NCI-H2227 (cell line): ENCODE measurements around the gene ST6GALNAC3.

Source experiments
- DNase-seq: peaks from one replicate; lab custom pipeline; 2025; ENCODE audit not compliant: unreplicated experiment; lab: John Stamatoyannopoulos, UW

The ST6GALNAC3 gene

DNA sequence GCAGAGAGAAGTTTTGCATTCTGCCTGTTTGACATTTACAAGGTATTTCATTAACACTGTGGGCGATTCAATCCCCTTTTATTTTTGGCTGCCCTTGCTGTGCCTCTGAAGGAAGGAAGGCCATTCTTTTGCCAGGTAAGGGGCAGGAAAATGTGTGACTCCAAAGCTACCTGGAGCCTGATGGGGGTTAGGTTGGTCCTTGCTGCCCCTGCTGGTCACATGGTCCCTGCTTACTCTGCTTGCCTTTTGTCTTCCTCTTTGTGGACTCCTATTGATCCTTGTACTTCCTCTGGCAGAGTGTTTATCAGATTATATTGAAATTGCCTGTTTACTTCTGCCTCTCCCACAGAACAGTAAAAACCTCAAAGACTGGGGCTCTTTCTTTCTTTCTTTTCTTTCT is 65.7 kb downstream of the ST6GALNAC3 start:
- DNase-seq, result no peak

DNA sequence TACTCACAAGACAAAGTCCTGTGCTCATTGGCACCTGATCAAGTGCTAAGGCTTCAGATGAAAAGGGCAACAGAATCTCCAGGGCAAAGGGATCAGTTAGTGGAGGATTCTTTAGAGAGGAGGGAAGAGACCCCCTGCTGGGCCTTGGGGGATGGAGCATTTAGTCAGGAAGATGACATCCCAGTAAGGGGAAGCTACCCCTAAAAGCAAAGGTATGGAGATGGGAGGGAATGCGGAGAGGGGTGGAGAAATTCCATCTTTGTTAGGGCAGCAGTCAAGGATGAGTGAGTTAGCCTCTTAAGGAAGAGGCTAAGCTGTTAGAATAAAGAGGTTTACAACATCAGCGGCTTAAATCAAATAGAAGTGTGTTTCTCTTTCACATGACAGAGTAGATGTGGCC is 67.4 kb downstream of the ST6GALNAC3 start:
- no peak for DNase-seq

DNA sequence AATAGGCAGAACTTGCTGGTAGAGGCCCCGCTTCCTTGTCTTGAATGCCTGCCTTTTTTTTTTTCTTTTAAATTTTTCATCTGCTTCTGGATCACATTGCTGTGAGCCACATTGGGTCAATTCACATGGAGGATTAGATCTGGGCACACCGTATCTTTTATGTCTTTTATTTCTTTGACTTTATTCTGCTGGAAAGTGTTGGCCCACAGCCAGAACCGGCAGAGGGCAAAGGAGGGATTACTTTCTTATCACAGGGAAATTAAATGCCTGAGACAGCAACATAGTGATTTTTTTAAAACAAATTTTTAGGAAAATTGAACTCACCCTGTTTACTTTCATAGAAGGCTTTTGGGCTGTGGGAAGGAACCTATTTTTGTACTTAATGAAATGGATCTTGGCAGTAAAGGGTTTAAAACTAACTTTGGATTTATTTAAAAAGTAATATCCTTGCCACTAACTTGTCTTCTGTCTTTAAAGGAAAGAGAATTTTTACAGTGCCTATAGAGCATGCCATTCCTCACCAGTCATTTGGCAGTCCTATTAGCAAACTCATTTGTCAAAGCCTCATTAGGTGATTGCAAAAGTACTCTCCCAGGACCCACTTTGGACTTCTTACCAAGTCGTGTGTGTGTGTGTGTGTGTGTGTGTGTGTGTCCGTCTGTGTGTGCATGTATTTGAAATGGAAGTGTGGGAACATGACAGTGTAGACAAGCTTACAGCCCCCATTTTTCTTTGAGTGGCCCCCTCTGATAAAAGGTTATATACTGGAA is 68.4 kb downstream of the ST6GALNAC3 start:
- DNase-seq, result peak; percentile 13

DNA sequence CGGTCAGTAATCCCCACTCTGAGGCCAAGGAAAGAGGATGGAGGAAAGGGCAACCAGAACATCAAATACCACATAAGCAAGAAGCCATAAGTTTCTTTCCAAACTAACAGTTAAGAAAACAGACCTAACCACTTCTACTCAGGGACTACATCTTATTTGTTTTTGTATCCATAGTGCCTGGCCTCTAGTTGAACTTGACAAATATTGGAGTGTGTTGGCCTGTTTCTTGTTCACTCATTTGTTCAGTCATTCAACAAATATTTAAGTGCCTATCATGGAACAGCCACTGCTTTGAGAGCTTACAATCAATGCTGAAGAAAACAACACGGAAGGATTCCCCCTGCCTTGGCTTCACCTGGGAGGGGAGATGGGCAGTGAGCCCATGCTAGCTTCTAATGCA is 69.7 kb downstream of the ST6GALNAC3 start:
- no peak for DNase-seq

DNA sequence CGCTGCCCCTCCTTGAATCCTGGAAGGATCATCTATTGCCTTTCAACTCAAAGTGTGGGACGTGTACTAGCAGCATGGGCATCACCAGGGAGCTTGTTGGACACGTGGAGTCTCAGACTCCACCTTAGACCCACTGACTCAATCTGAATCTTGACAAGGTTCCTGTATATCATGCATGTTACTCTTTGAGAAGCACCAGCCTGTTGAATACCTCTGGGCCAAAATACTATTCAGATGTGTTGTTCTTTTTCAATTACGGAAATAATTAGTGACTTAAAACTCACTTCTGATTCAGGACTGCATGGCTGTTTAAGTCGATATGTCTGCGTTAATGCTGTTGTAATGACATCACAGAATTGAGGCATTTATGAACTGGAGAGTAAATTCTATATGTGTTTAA is 70.8 kb downstream of the ST6GALNAC3 start:
- DNase-seq, result no peak

DNA sequence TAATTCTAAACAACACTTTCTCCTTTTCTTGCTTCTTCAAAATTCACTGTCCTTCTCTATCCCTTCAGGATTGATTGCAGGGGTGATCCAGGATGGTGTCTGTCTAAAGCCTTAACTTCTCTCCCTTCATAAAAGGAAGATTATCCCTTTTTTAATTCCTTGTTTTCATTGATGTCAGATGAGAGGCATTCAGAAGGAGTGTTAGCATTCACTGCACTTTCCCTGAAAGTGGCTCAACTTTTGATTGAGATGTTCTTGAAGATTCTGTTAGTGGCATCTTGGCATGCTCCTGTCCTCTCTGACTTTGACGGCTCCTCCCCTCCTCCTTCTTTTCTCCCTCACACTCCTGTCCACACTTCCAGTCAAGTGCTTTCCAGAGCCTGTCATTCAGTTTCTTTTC is 71.6 kb downstream of the ST6GALNAC3 start:
- no peak for DNase-seq

DNA sequence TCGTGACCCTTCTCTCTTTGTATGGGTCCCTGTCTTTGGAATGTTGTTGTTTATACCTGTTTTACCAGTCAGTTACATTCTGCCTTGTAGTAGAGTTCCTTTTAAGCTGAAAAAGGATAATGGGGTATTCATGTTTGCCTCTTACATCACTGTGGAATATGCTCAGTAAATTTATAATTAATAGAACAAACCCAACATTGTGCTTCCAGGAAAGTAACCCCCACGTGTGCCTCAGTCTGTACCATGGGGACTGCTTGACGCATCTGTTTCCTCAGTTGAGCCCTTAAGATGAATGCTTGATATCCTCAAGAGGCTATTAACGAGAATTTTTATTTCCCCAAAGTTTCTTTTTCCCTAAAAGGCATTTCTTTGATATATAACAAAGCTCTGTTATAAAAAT is 73.4 kb downstream of the ST6GALNAC3 start:
- no peak for DNase-seq

DNA sequence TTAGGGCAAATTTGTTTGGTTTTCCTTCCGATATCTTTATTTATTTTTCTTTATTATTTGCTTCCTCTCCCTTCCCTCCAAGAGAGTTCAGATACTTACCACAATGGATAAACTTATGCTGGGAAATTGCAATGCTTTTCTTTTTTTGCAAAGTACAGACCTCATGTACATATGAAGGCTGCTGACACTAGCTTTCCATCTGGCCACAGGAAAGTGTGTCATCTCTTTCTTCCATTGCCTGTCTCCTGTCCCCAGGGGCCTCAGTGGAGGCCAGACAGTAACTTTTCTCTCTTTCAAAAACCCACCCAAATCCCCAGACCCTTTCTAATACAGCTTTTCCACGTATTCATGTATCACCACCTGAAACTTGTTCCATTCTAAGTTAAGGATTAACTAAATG is 73.9 kb downstream of the ST6GALNAC3 start:
- DNase-seq, result no peak

DNA sequence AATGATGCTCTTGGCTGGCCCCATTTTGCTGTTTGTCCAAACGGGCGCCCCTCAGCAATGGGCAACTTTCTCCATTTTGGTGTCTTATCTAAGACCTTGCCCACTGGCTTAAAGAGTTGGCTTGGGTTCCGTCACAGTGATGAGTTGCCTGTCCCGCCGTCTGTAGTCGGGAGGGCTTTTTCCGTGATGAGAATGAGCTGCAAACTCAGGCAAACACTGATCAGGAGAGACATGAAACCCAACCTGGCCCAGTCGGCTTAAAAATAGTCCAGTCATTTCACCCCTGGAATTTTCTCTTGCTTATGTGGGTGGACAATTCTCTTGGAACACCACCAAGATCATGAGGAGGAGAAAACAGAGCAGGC is 79.3 kb downstream of the ST6GALNAC3 start:
- DNase-seq, result no peak

DNA sequence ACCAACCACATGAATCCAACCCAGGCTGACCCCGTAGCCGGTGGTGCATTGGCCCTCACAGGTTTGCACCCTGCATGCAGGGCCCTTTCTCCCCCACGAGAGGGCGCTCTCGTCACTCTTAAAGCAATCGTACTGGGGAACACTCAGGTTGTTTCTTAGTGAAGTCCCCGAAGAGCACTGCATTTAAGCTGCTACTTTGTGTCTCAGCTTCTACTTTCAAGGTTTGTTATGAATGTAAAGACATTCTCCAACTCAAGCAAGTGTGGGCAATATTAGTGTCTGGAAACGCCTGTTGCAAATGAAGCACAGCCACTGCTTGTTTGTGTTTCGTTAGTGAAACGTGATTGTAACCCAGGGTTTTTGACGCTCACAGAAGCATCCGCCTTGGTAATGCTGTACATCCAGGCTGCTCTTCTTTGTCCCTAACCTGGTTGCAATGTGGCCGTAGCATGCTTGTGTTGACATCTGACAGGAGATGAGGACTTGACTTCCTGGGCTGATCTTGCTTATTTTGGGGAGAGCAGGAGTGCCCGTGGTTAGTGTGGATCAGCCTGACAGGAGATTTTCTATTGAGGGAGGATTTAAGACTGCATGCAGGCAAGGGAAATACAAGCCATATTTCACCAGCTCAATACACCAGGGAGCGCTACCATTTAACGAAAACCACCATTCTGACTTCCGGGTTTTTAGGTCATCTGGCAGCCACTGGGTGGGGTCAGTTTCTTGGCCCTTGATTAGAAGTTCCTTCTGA is 79.8 kb downstream of the ST6GALNAC3 start:
- DNase-seq, result peak; percentile 88

DNA sequence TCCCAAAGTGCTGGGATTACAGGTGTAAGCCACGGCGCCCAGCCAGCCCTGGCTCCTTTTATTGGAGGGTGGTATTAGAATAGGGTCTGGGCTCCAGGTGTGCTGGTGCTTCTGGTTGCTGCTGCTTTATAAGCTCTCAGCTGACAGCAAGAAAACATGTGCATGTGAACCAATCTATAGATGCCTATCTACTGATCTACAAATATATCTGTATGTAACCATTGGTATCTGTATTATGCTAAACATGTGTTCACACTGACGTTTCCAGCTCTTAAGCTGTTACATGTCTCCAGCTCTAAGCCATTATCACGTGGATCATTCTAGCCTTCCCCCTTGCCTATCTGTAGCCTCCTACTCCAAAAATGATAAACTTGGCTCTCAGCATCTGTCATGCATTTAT is 82.4 kb downstream of the ST6GALNAC3 start:
- no peak for DNase-seq

DNA sequence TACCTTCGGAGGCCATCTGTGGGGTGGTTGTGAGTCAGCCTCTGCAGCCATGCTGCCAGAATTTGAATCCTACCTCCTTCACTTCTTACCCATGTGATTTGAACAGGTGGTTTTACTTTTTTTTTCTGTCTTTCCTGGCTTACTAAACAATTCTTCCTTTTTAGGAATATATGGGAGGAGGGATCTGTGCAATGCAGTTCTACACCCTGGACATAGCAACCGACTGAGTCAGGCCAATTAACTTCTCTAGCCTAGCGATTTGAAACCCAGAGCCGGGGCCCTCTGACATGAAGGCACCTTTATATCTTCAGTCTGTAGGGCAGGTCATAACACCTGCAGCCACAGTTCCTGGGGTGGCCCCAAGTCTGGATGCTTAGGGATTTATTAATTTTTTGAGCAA is 83.6 kb downstream of the ST6GALNAC3 start:
- no peak for DNase-seq

DNA sequence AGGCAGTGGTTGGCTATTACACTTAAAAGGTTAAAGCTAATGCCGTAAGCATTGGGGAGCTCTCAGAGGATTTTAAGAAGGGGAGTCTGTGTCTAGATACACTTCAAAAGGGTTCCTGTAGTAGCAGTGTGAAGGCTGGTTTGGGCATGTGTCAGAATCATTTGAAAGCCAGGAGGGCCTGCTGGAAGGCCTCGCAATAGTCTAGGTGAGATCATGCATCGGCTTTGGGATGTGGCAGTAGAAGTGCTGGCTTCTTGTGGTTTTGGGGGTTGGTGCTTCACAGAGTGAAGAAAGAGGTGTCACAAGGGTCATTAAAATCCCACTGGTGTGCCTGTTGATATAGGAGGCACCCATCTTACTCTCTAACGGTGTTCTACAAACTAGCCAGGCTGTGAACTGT is 85.7 kb downstream of the ST6GALNAC3 start:
- no peak for DNase-seq

DNA sequence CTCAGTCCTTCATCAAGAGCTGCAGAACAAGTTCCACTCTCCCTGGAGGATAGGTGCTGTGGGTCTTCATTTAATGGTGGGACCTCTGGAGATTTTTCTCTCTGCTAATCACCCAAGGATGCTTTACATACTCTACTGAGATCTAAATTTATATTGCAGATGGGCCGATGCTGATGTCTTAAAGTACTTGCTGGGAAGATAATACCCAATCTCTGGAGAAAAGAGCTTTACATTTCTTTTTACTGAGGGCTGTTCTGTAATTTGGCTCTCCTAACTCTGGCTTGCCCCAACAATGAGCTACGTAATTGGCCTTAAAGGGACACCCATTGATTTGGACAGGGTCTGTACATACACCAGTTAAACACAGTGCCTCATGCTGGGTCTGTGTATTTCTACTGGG is 86.9 kb downstream of the ST6GALNAC3 start:
- DNase-seq, result no peak

DNA sequence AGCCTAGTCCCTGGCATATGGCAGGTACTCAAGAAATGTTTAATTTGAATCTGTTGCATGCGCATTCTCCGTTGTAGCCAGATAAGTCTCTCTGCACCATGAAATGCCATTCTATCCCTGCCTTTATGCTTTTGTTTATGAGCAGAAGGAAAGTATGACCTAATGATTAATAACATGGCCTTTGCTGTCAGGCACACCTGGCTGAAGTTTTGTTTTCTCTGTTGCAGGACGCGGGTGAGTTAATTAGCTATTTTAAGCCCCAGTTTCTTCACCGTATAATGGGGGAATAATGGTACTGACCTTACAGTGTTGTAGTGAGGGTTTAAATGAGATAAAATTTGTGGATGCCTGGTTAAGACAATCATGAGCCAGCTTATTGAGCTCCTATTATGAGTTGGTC is 87.7 kb downstream of the ST6GALNAC3 start:
- DNase-seq, result no peak

DNA sequence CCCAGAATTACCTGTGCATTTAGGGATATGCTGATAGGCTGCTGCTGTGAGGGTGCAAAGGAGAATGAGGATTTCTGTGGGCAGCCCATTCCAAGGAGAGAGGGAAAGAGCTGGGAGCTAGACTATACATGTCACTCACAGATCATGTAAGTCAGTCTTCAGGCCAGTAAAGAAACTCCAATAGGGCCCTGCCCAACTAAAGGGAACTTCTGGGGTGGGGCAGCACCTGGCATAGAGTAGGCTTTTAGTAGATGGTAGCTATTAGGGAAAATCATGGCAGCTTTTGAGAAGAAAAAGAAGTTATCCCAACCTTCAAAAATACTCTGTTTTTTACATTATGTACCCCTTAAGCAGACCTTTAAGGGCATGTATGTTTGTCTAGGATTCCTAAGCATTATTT is 89.6 kb downstream of the ST6GALNAC3 start:
- DNase-seq, result no peak

DNA sequence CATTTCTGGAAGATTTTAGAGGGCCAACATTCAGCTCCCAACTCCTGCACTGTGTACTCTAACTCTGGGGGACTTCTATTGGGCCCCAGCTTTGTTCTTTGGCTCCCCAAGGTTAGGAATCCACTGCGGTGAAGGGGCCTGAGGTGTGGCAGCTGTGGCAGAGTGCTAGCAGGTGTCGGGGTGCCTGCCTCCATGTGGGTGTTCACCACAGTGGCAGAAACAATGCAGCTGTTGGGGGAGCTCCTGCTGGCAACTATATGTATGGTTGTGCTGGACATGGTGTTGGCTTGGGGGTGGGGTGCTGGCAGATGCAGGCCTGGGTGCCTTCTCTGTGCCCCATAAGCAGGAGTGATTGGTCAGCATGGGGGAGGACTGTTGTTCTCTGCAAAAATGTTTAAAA is 95.5 kb downstream of the ST6GALNAC3 start:
- DNase-seq, result no peak

DNA sequence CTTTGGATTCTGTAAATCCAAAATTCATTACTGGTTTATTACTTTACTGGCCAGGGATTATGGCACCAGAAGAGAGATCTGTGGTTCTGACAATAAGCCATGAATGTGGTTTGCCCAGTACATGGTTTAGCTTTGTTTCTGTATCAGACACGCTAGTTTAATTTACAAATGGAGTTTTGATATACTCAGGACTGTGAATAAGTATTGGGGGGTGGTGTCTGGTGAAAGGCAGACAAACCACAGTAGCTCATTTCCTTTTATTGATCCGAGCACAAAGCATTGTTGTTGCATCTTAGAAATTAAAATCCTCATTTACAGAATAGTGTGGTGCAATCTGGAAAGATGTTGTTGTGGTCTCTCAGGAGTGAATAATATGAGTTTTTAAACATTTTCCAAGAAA is 96.0 kb downstream of the ST6GALNAC3 start:
- DNase-seq, result no peak

DNA sequence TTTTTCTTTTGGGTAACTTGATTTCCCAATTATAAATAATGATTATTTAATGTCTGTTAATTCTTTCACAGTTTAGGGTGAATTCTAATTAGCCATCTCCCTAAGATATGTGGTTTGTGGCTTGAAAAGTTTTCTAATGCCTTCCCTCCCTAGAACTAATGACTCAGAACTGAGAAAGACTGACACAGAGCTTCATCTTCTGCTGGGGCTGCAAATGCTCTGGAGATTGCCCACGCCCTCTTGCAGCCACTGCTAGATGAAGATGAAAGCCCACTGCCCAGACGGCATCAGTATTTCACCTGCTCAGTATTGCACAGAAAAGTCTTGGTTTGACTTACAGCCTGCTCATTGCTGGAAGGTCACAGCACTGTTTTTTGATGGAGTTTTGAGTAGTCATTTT is 101.5 kb downstream of the ST6GALNAC3 start:
- DNase-seq, result no peak

DNA sequence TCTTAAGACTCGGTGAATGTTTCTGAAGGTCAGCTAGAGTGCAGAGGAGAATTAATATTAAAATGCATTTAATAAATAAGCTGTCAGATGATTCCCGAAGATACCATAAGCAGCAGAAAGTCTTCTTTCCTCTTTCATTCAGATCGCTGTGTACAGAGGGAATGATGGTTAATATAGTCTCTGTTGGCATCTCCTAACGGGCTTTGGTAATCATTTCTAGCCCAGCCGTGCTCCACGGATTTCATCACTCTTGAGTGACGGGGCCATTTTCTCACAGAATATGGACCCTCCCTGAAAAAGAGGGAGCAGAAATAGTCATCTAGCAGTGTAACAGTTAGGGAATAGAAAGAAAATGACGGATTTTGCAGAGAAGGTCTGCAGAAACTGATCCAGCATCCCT is 103.1 kb downstream of the ST6GALNAC3 start:
- no peak for DNase-seq

DNA sequence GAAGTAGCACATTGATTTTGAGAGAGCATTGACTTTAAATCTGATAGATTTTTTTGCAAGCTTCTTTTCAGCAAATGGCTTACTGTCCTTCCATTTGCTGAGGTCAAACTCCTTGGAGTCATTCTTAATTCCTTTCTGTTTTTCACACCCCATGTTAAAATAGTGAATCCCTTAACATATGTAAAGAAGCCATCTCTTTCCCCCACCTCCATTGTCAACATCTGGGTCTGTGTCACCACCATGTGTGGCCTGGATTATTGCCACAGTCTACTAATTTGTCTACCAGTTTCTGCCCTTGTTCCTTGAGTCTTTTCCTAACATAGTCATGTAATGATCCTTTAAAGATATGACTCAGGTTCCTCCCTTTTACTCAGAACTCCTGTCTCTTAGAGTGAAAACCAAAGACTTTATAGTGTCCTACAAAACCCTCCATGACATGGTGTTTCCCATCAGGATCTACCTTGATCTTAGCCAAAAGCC is 104.7 kb downstream of the ST6GALNAC3 start:
- DNase-seq, result no peak

DNA sequence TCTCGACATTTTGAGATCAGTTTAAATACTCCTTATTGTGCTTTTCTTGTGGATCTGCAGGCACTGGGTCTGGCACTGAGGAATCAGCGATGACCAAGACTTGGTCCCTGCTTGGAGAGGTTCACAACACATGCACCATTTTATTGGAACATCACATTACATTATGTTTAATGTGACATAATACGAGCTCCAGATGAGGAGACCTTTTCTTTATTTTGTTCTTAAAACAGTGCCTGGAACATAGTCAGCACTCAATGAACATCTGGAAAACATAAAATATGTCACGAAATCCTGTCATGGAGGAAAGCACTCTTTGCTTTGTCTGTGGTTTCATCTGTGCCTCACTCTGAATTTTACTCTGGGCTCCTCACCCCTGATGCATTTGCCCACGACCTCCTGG is 110.7 kb downstream of the ST6GALNAC3 start:
- no peak for DNase-seq
